NT2/D1 (cell line): Measurements from ENCODE around the gene PRPF40B.

Experiments used
- SUZ12 ChIP-seq: IDR thresholded peaks from 2 replicates; pipeline ENCODE4 v1.6.1; 2011; ENCODE audit not compliant: insufficient read length, insufficient read depth; ENCODE audit errors: extremely low read depth
- YY1 ChIP-seq: IDR thresholded peaks from 2 replicates; pipeline ENCODE4 v1.6.1; 2011; ENCODE audit not compliant: insufficient read length, insufficient read depth
- ZNF274 ChIP-seq: IDR thresholded peaks from 2 replicates; pipeline ENCODE4 v1.6.1; 2011; ENCODE audit warnings: mild to moderate bottlenecking, low read depth, low read length

GRCh38 chr12:49616533-49617219 lies 6.7 kb upstream of the PRPF40B start:
- TF ChIP-seq YY1 (no peak), ZNF274 (no peak), SUZ12 (no peak)
